K562 (cell line): ENCODE results near the gene HIRIP3. TPM values are rescaled to one million over a fixed set of nuclear protein-coding genes. Genes with fewer than 3 reads are reported as not detected.
A peak's percentile ranks its signal among the peaks of the same experiment; 100 is the strongest.

ENCODE experiments used
- ARID4B ChIP-seq: sonication (generic); formaldehyde crosslinking; IDR thresholded peaks from 2 replicates; pipeline ENCODE4 v1.8.0; 2022; ENCODE audit warnings: mild to moderate bottlenecking, missing genetic modification reagents
- FOXP4 ChIP-seq: sonication (generic); formaldehyde crosslinking; IDR thresholded peaks from 2 replicates; pipeline ENCODE4 v1.8.0; 2022; ENCODE audit warnings: mild to moderate bottlenecking, missing genetic modification reagents, borderline replicate concordance
- HMGXB4 ChIP-seq: sonication (generic); formaldehyde crosslinking; IDR thresholded peaks from 2 replicates; pipeline ENCODE4 v1.8.1; 2023; ENCODE audit warnings: mild to moderate bottlenecking, missing genetic modification reagents
- JUNB ChIP-seq: fragments of 450-650 bp; formaldehyde crosslinking; conservative IDR thresholded peaks from 2 replicates; pipeline ENCODE4 v1.4.0; 2020; ENCODE audit warnings: mild to moderate bottlenecking
- KAT2B ChIP-seq: IDR thresholded peaks from one replicate; pipeline ENCODE4 v1.6.1; 2012; ENCODE audit warnings: low read depth, mild to moderate bottlenecking, control low read depth, inconsistent platforms, low read length, moderate library complexity
- NCOA2 ChIP-seq, 2 experiments: fragments of 450-650 bp; IDR thresholded peaks; 2 replicates each; pipeline ENCODE4 v1.6.1; 2018; ENCODE audit warnings: mild to moderate bottlenecking in 2 of 2, moderate library complexity in 1 of 2; ENCODE audit not compliant: partially characterized antibody in 2 of 2
- SPI1 ChIP-seq: IDR thresholded peaks from 2 replicates; pipeline ENCODE4 v1.6.1; 2011; ENCODE audit warnings: low read depth, low read length, control low read depth, borderline replicate concordance
- TFAP4 ChIP-seq: sonication (generic); formaldehyde crosslinking; IDR thresholded peaks from 2 replicates; pipeline ENCODE4 v1.8.0; 2022; ENCODE audit warnings: missing genetic modification reagents, mild to moderate bottlenecking, moderate library complexity, borderline replicate concordance
- ZNF79 ChIP-seq: fragments of 250-450 bp; sonication (Bioruptor Pico); IDR thresholded peaks from 2 replicates; pipeline ENCODE4 v1.4.0; 2020; ENCODE audit warnings: low read depth, mild to moderate bottlenecking, moderate library complexity
- polyA plus RNA-seq, 8 experiments: library from polyadenylated mRNA; depleted of rRNA in 4 of 8; stranded (reverse) in 5 of 8; unstranded in 3 of 8; fragments of >200 nt; fragmentation: Nextera tagmentation in 2 of 8; fragmentation: Illumina TruSeq in 1 of 8; extraction: Ambion mirVana in 2 of 8; extraction: Trizol in 1 of 8; gene quantifications; 2 replicates each; pipeline versions ENCODE4 v1.2.1 to v1.2.3, GENCODE V29; 2011 to 2014; ENCODE audit warnings: inconsistent platforms in 1 of 8, missing spikeins in 1 of 8
- total RNA-seq, 7 experiments: library from RNA; depleted of rRNA in 6 of 7; stranded (reverse); fragments of >200 nt in 6 of 7; fragmentation: Illumina TruSeq in 2 of 7; extraction: Trizol in 2 of 7; gene quantifications; 2 replicates each; pipeline versions ENCODE4 v1.2.1 to v1.2.3, GENCODE V29; 2011 to 2021; ENCODE audit warnings: low replicate concordance in 1 of 7

HIRIP3 gene
- total and polyA plus RNA-seq, 9 of the 15 experiments (the other 6 are each of a cell fraction or from before 2014, with no cell fraction given) = 3.3 to 38.2 (median 18.2) TPM

GRCh38 chr16:29974291-29975133 is 20.9 kb downstream of the HIRIP3 start (continued):
- TF ChIP-seq FOXP4 (CRISPR knock-in tag) (no peak), KAT2B (no peak), ARID4B (CRISPR knock-in tag) (peak; percentile 56; the same call in 1 of the 2 replicates), NCOA2 (IDR thresholded peaks at IDR 0.05; ENCODE audit: partially characterized antibody in 2 of 2) (no peak), ZNF79 (CRISPR knock-in tag) (no peak), JUNB (CRISPR knock-in tag) (no peak), TFAP4 (CRISPR knock-in tag) (peak; percentile 72; the same call in 1 of the 2 replicates), SPI1 (peak; percentile 32; the same call in 1 of the 2 replicates), HMGXB4 (no peak)
